NB4 (cell line): ENCODE measurements around the gene QSOX1.

ENCODE experiments used
- DNase-seq: peaks from one replicate; pipeline ENCODE4 v3.0.0; 2010; ENCODE audit warnings: low read depth
- H3K4me3 ChIP-seq: one replicate; pipeline ENCODE4 v1.5.1; 2011; ENCODE audit warnings: mild to moderate bottlenecking, low read depth, low read length, moderate library complexity
- CTCF ChIP-seq: IDR thresholded peaks from one replicate; pipeline ENCODE4 v1.5.1; 2012; ENCODE audit warnings: low read depth, low read length
- MAX ChIP-seq: IDR thresholded peaks from 2 replicates; pipeline ENCODE4 v1.6.1; 2011; ENCODE audit warnings: low read depth, low read length
- MYC ChIP-seq: IDR thresholded peaks from 2 replicates; pipeline ENCODE4 v1.6.1; 2011; ENCODE audit warnings: low read depth, low read length
- POLR2A ChIP-seq: IDR thresholded peaks from 2 replicates; pipeline ENCODE4 v1.6.1; 2011; ENCODE audit warnings: mild to moderate bottlenecking; ENCODE audit not compliant: insufficient read length; ENCODE audit errors: extremely low read depth

Gene QSOX1

GRCh38 chr1:180175291-180175690, 20.6 kb downstream of the QSOX1 start:
- no peak for DNase-seq
- TF ChIP-seq MAX (no peak), POLR2A (no peak), MYC (no peak), CTCF (no peak)
- no peak overlapping the region for H3K4me3 ChIP-seq

- DNase-seq, result no peak
- TF ChIP-seq MYC, result no peak
- H3K4me3 ChIP-seq, result no peak overlapping the region
These were observed 21.1 kb downstream of the QSOX1 start for GRCh38 chr1:180175806-180176205.

GRCh38 chr1:180176965-180177364, 22.3 kb downstream of the QSOX1 start:
- TF ChIP-seq CTCF (no peak), MAX (no peak), MYC (no peak), POLR2A (no peak)
- no peak overlapping the region for H3K4me3 ChIP-seq
- DNase-seq, result no peak

- H3K4me3 ChIP-seq, result no peak overlapping the region
- TF ChIP-seq MYC (no peak), MAX (no peak), CTCF (no peak), POLR2A (no peak)
- DNase-seq, result peak; percentile 61
These were observed 23.3 kb downstream of the QSOX1 start for GRCh38 chr1:180177931-180178330.

GRCh38 chr1:180178511-180179161, 24.0 kb downstream of the QSOX1 start:
- TF ChIP-seq CTCF, result peak; percentile 97
- TF ChIP-seq MYC, result no peak
- TF ChIP-seq MAX, result no peak; the same call in 1 of the 2 replicates
- TF ChIP-seq POLR2A, result no peak
- no peak overlapping the region for H3K4me3 ChIP-seq
- peak; percentile 66 for DNase-seq

GRCh38 chr1:180179162-180179957, 24.7 kb downstream of the QSOX1 start:
- no peak for DNase-seq
- TF ChIP-seq MAX (no peak), CTCF (no peak), POLR2A (no peak), MYC (no peak)
- no peak overlapping the region for H3K4me3 ChIP-seq
